Keratinocyte (primary cell): ENCODE measurements around the gene PHACTR1. TPM values are rescaled to one million over a fixed set of nuclear protein-coding genes. Genes with fewer than 3 reads are reported as not detected.

ENCODE experiments used
- DNase-seq: peaks from one replicate; pipeline ENCODE4 v3.0.0-alpha.2; 2011; ENCODE audit warnings: low read depth, missing footprints, low spot score
- FAIRE-seq: peaks from 2 replicates; lab custom pipeline; 2011; peaks lifted over from hg19 to GRCh38; lab: Jason Lieb, UNC
- H2AFZ ChIP-seq: 2 replicates; pipeline ENCODE4 v1.6.0; 2012; ENCODE audit warnings: low read length, control low read depth, inconsistent platforms; ENCODE audit not compliant: control insufficient read depth
- H3K27ac ChIP-seq: 2 replicates; pipeline ENCODE4 v1.5.1; 2011; ENCODE audit warnings: low read length; ENCODE audit not compliant: control insufficient read depth, insufficient read depth
- H3K27me3 ChIP-seq: 3 replicates; pipeline ENCODE4 v1.6.0; 2011; ENCODE audit warnings: low read length; ENCODE audit not compliant: control insufficient read depth, insufficient read depth; ENCODE audit errors: extremely low read depth
- H3K36me3 ChIP-seq, 2 experiments: 2 replicates in 1 of 2; 3 replicates in 1 of 2; pipeline ENCODE4 v1.5.1; 2011; ENCODE audit warnings: low read length in 2 of 2, mild to moderate bottlenecking in 1 of 2; ENCODE audit not compliant: control insufficient read depth in 2 of 2, insufficient read depth in 2 of 2; ENCODE audit errors: extremely low read depth in 1 of 2
- H3K4me1 ChIP-seq: 3 replicates; pipeline ENCODE4 v1.5.1; 2011; ENCODE audit warnings: low read length; ENCODE audit not compliant: control insufficient read depth, insufficient read depth; ENCODE audit errors: extremely low read depth
- H3K4me2 ChIP-seq: 3 replicates; pipeline ENCODE4 v1.6.0; 2011; ENCODE audit warnings: low read depth, low read length; ENCODE audit not compliant: control insufficient read depth, insufficient read depth; ENCODE audit errors: extremely low read depth
- H3K4me3 ChIP-seq, 3 experiments: fragments of 200-600 bp in 1 of 3; sonication (generic) in 1 of 3; 2 replicates in 2 of 3; 3 replicates in 1 of 3; pipeline ENCODE4 v1.5.1; 2011 to 2016; ENCODE audit warnings: low read length in 3 of 3, mild to moderate bottlenecking in 3 of 3, control low read depth in 2 of 3, inconsistent platforms in 1 of 3, low read depth in 1 of 3, mixed read lengths in 1 of 3, mixed run types in 1 of 3, moderate library complexity in 1 of 3; ENCODE audit not compliant: control insufficient read depth in 2 of 3, insufficient read depth in 2 of 3; ENCODE audit errors: extremely low read depth in 1 of 3
- H3K79me2 ChIP-seq: 2 replicates; pipeline ENCODE4 v1.6.0; 2012; ENCODE audit warnings: low read length; ENCODE audit not compliant: control insufficient read depth, insufficient read depth
- H3K9ac ChIP-seq: 3 replicates; pipeline ENCODE4 v1.6.0; 2011; ENCODE audit warnings: low read length; ENCODE audit not compliant: control insufficient read depth, insufficient read depth; ENCODE audit errors: extremely low read depth
- H3K9me1 ChIP-seq: 3 replicates; pipeline ENCODE4 v1.6.0; 2011; ENCODE audit warnings: low read length; ENCODE audit not compliant: control insufficient read depth, insufficient read depth; ENCODE audit errors: extremely low read depth
- H3K9me3 ChIP-seq: 2 replicates; pipeline ENCODE4 v1.5.1; 2012; ENCODE audit warnings: low read depth, low read length; ENCODE audit not compliant: control insufficient read depth
- H4K20me1 ChIP-seq: 3 replicates; pipeline ENCODE4 v1.6.0; 2011; ENCODE audit warnings: low read length; ENCODE audit not compliant: control insufficient read depth, insufficient read depth; ENCODE audit errors: extremely low read depth
- CTCF ChIP-seq, 3 experiments: IDR thresholded peaks in 1 of 3; conservative IDR thresholded peaks in 1 of 3; optimal IDR thresholded peaks in 1 of 3; 2 replicates in 2 of 3; 3 replicates in 1 of 3; pipeline versions ENCODE3 to v1.5.1; 2011; ENCODE audit warnings: low read length in 3 of 3, mild to moderate bottlenecking in 3 of 3, moderate library complexity in 2 of 3, control low read depth in 1 of 3, inconsistent platforms in 1 of 3; ENCODE audit not compliant: insufficient read depth in 2 of 3; ENCODE audit errors: extremely low read depth in 1 of 3
- EZH2 ChIP-seq: IDR thresholded peaks from one replicate; pipeline ENCODE4 v1.6.1; 2012; ENCODE audit warnings: inconsistent platforms, mild to moderate bottlenecking, low read length, moderate library complexity
- dilution Hi-C: fragments of 300-500 bp; cut with MboI; formaldehyde crosslinking; loops from one replicate; pipeline ENCODE4 v1.7.0; 2020; ENCODE audit warnings: low sequenced_read_pairs; ENCODE audit not compliant: extremely low pct_ligation_motif_present
- polyA plus RNA-seq, 5 experiments: library from polyadenylated mRNA; depleted of rRNA in 3 of 5; stranded (reverse) in 3 of 5; stranded (forward) in 1 of 5; unstranded in 1 of 5; fragments of >200 nt; gene quantifications; 1 replicate in 1 of 5; 2 replicates in 3 of 5; 3 replicates in 1 of 5; pipeline versions ENCODE4 v1.2.1 to v1.2.3, GENCODE V29; 2011 to 2012; ENCODE audit warnings: missing spikeins in 2 of 5, low read depth in 1 of 5, low replicate concordance in 1 of 5

PHACTR1 gene
- polyA plus RNA-seq, 1 donor (not counting 4 experiments of a cell fraction or from before 2014, with no cell fraction given), result 0.22 TPM

GRCh38 chr6:13220266-13220665 lies 503.7 kb downstream of the PHACTR1 start:
- no peak for FAIRE-seq
- Histone ChIP-seq H3K27me3 (no peaks in the 10 kb centered on the region), H3K27ac (no peak overlapping the region), H4K20me1 (no peaks in the 10 kb centered on the region), H3K36me3 (no peaks in the 10 kb centered on the region), H2AFZ (no peak overlapping the region), H3K9ac (no peak overlapping the region), H3K4me2 (no peak overlapping the region), H3K4me3 (no peak overlapping the region), H3K4me1 (no peaks in the 10 kb centered on the region), H3K79me2 (no peaks in the 10 kb centered on the region), H3K9me1 (no peaks in the 10 kb centered on the region), H3K9me3 (no peaks in the 10 kb centered on the region)
- TF ChIP-seq CTCF (optimal IDR thresholded peaks at IDR 0.05 in 1 of 3, IDR thresholded peaks at IDR 0.05 in 1 of 3, conservative IDR thresholded peaks at IDR 0.05 in 1 of 3; ENCODE audit: extremely low read depth in 1 of 3, insufficient read depth in 2 of 3, low read length in 3 of 3), result no peak
- TF ChIP-seq EZH2, result no peak
- dilution Hi-C loops, result no loop called here
- DNase-seq, result no peak

- FAIRE-seq, result no peak
- no peaks in the 10 kb centered on the region for H3K79me2 ChIP-seq
- TF ChIP-seq CTCF (optimal IDR thresholded peaks at IDR 0.05 in 1 of 3, IDR thresholded peaks at IDR 0.05 in 1 of 3, conservative IDR thresholded peaks at IDR 0.05 in 1 of 3; ENCODE audit: extremely low read depth in 1 of 3, insufficient read depth in 2 of 3, low read length in 3 of 3) (no peak), EZH2 (no peak)
- DNase-seq, result no peak
- H3K4me1 ChIP-seq, result no peaks in the 10 kb centered on the region
- H3K27ac ChIP-seq, result no peak overlapping the region
- H4K20me1 ChIP-seq, result no peaks in the 10 kb centered on the region
- no peak overlapping the region for H3K4me3 ChIP-seq
- H3K27me3 ChIP-seq, result no peaks in the 10 kb centered on the region
- no peak overlapping the region for H3K4me2 ChIP-seq
- no peaks in the 10 kb centered on the region for H3K9me1 ChIP-seq
- no peaks in the 10 kb centered on the region for H3K36me3 ChIP-seq
- dilution Hi-C loops, result no loop called here
- no peak overlapping the region for H2AFZ ChIP-seq
- H3K9ac ChIP-seq, result no peak overlapping the region
- H3K9me3 ChIP-seq, result no peaks in the 10 kb centered on the region
Measured at GRCh38 chr6:13222048-13222447, 505.5 kb downstream of the PHACTR1 start.
